ENCODE measurements around the gene SOX3.

DNA sequence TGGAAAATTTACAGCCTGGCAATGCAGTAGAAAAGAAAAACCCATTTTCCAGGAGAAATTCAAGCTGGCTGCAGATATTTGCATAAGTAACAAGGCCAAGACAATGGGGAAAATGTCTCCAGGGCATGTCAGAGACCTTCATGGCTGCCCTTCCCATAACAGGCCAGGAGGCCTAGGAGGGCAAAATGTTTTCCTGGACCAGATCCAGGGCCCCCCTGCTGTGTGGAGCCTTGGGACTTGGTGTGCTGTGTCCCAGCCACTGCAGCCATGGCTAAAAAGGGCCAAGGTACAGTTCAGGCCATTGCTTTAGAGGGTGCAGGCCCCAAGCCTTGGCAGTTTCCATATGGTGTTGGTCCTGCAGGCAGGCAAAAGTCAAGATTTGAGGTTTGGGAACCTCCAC is 29.8 kb downstream of the SOX3 start:
- TF ChIP-seq, protein P1, sequence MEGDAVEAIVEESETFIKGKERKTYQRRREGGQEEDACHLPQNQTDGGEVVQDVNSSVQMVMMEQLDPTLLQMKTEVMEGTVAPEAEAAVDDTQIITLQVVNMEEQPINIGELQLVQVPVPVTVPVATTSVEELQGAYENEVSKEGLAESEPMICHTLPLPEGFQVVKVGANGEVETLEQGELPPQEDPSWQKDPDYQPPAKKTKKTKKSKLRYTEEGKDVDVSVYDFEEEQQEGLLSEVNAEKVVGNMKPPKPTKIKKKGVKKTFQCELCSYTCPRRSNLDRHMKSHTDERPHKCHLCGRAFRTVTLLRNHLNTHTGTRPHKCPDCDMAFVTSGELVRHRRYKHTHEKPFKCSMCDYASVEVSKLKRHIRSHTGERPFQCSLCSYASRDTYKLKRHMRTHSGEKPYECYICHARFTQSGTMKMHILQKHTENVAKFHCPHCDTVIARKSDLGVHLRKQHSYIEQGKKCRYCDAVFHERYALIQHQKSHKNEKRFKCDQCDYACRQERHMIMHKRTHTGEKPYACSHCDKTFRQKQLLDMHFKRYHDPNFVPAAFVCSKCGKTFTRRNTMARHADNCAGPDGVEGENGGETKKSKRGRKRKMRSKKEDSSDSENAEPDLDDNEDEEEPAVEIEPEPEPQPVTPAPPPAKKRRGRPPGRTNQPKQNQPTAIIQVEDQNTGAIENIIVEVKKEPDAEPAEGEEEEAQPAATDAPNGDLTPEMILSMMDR (IDR thresholded peaks at IDR 0.05; ENCODE audit: extremely low read depth in 1 of 2, insufficient read depth in 1 of 2, low read depth in 1 of 2, low read length in 2 of 2) = no peak
- TF ChIP-seq JUN (IDR thresholded peaks at IDR 0.05; ENCODE audit: borderline replicate concordance, insufficient read depth, insufficient read length, low read depth) = no peak
- TF ChIP-seq POLR2A (IDR thresholded peaks at IDR 0.05; ENCODE audit: low read depth, low read length) = no peak
- no peak for TF ChIP-seq EZH2 (IDR thresholded peaks at IDR 0.05; ENCODE audit: borderline replicate concordance, low read depth, low read length, severe bottlenecking)
